ENCODE measurements around the gene SPATA21.

Gene SPATA21

DNA sequence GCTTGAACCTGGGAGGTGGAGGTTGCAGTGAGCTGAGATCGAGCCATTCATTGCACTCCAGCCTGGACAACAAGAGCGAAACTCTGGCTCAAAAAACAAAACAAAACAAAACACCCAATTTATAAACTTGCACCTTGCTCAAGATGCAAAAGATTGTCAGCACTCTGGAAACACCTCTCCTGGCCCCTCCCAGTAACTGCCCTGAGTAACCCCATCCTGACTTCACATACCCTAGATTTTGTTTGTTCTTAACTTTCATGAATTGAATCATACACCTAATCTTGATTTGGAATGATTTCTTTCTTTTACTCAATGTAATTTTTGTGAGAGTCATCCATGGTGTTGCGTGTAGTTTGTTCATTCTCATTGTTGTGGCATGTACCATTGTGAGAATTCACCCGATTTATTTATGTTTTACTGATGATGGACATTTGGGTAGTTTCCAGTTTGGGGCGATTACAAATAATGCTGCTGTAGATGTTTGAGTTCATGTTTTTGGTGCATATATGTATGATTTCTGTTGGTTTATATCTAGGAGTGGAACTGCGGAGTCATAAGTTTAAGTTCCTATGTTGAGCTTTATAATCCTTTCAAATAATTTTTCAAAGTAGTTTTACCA, 13.7 kb upstream of the SPATA21 start:
- no peak for DNase-seq

DNA sequence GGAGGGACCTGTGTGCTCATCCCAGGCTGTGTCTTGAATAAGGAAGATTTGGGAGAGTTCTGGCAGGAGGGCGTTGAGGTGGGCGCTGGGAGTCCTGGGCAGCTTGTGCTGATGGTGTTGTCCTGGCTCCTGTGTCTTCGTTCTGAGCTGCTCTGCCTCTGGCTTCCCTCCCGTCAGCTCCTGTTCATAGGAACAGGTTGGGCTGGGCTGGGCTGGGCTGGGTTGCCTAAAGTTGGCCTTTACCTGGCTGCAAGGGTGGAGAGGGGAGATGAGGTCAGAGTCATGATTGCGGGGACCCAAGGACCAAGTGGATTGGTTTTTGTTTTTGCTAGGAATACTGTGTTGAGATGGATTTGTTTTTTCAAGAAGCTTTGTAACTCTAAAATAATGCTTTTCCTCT, 12.4 kb upstream of the SPATA21 start:
- no peak for DNase-seq

DNA sequence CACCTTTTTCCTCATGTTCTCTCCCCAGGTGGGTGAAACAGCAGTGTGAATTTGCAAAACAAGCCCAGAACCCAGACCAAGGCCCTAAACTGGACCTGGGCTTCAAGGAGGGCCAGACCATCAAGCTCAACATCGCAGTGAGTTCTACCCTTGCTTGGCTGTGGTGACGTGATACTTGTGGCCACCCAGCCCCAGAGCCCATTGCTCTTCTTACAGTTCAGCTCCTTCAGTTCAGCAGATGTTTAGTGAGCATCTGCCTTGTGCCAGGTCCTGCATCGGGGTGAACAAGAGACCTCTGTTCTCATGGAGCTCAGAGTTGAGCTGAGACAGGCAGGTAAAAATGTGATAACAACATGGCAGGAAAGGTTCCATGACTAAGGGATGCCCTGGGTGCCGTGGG, 11.8 kb upstream of the SPATA21 start:
- DNase-seq: no peak

GRCh38 chr1:16447641-16448040, 10.4 kb upstream of the SPATA21 start:
- no peak for DNase-seq

DNA sequence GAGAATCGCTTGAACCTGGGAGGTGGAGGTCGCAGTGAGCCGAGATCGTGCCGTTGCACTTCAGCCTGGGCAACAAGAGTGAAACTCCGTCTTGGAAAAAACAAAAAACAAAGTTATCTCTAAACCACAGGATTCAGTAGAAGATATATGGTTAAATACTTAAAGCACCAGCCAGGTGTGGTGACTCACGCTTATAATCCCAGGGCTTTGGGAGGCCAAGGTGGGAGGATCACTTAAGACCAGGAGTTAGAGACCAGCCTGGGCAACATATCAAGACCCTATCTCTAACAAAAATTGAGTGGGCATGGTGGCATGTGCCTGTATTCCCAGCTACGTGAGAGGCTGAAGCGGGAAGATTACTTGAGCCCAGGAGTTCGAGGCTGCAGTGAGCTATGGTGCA, 8.9 kb upstream of the SPATA21 start:
- DNase-seq: no peak

DNA sequence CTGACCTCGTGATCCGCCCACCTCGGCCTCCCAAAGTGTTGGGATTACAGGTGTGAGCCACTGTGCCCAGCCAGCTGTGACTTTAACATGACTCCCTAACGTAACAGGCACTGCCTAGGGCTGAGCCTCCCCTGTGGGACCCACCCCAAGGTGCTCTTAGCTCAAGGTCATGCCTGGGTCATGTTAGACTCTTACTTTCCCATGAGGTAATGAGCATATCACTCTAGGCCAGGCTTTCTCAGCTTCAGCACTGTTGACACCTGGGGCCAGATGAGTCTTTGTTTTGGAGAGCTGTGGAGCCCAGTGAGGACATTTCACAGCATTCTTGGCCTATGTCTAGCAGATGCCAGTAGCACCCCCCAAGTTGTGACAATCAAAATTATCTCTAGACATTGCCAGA, 7.8 kb upstream of the SPATA21 start:
- DNase-seq: no peak

DNA sequence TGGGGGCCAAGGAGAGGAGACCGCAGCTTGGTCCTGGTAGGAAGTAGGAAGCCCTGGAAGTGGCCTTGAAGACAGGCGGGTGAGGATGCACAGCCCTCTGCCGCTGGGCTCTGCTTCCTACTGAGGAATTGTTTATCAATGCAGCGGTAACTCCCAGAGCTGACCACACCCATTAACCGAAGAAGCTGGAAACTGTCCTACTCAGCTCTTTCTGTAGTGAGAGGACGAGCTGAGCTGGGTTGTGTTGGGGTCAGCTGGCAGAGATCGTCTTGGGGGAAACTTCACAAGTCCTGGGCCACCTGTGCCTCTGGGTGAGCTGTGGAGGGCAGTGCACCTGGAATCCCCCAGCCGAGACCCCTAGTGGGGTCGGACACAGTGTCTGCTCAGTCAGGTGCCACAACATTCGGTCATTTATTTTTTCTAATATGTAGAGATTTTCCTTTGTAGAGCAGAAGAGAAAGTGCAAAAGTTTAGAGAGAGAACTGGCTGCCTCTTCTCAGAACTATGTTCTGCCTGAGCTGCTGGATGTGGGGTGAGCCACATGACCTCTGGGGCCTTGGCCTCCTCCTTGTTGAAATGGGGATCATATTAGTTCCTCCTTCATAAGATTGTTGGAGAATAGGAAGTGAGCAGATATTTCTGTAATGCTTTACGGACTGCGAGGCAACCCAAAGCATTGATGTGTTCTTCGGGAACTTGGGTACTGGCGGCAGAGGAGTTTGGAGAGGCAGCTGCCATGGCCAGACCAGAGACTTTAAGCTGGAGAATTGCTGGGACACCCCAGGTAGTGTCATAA, 6.9 kb upstream of the SPATA21 start:
- DNase-seq: peak; percentile 54

- DNase-seq: peak; percentile 22
Observed at GRCh38 chr1:16442941-16443340, 5.7 kb upstream of the SPATA21 start.

- DNase-seq: peak; percentile 60
Observed at GRCh38 chr1:16442265-16442664, 5.0 kb upstream of the SPATA21 start.

- no peak for DNase-seq
Observed at GRCh38 chr1:16441282-16441665, 4.0 kb upstream of the SPATA21 start.

- DNase-seq: peak; percentile 97
Observed at GRCh38 chr1:16440470-16441281, 3.5 kb upstream of the SPATA21 start, which contains the start of gene NECAP2. NECAP2 (plus strand) TSS chr1:16440724; CDS start chr1:16440762, 38 bp downstream.

DNA sequence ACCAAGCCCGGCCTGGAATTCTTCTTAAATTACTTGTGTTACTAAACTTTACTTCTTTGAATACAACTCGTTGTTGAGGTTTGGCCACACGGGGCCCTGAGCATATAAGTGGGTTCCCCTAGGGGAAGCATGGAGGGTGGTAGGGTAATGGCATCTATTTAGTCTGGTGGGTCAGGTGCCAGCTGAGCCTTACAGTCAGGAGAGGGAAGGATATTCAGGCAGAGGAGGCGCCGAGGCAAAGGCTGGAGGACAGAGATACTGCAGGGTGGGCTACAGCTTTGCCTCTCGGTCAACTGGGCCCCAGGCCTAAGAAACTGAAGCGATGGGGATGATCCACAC, 2.9 kb upstream of the SPATA21 start:
- DNase-seq: peak; percentile 19

- peak; percentile 86 for DNase-seq
Observed at GRCh38 chr1:16438924-16439323, 1.7 kb upstream of the SPATA21 start.

GRCh38 chr1:16438516-16438915, 1.3 kb upstream of the SPATA21 start:
- peak; percentile 28 for DNase-seq

- peak; percentile 14 for DNase-seq
Observed at GRCh38 chr1:16434501-16434900, 2.7 kb downstream of the SPATA21 start.

DNA sequence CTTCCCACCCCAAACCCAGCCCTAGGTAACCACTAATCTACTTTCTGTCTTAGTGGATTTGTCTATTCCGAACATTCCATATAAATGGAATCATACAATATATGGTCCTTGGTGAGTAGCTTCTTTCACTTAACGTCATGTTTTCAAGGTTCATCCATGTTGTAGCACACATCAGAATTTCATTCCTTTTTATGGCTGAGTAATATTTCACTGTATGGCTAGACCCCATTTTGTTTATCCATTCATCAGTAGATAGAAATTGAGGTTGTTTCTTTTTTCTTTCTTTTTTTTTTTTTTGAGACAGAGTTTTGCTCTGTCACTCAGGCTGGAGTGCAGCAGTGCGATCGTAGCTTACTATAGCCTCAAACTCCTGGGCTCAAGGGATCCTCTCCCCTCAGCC, 3.2 kb downstream of the SPATA21 start:
- no peak for DNase-seq

GRCh38 chr1:16433030-16433429, 4.2 kb downstream of the SPATA21 start:
- DNase-seq: peak; percentile 55

DNA sequence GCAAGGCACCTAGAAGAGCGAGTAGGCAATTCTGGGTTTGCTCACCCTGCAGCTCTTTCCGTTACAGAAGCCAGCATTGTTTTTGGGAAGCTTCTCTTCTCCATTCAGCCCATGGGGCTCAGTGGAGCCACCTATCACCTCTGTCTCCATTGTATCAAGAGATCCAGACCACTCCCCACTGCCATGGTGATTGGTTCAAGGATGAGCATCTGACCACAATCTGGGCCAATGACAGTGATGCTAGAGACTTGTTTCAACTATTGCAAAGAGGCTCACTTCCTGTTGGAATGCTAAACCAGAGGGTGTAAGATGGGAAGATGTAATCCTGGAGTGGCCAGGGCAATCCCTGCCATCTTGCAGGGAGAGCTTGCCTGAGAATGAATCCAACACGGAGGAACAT, 6.6 kb downstream of the SPATA21 start:
- peak; percentile 8 for DNase-seq

- no peak for DNase-seq
Observed at GRCh38 chr1:16425125-16426025, 11.8 kb downstream of the SPATA21 start.

DNA sequence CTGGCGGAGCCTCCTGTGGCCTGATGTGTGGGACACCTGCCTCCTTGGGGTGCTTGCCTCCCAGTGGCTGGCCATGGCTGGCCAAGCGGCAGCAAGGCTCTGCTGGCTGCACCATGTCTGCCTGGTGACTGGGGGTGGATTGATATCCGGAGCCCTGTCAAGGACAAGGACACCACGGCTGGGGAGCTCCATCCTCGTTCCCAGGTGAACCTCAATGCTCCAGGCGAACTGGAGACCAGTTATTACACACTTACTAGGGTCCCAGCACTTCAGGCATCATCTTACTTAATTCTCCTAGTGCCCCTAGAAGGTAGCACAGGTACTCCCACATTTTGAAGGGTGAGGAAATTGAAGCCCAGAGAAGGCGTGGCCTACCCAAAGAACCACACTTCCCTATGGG, 15.2 kb downstream of the SPATA21 start:
- DNase-seq: no peak

GRCh38 chr1:16421201-16421600, 16.0 kb downstream of the SPATA21 start:
- DNase-seq: no peak

GRCh38 chr1:16420424-16421118, 16.7 kb downstream of the SPATA21 start:
- DNase-seq: peak; percentile 37

Data from suppressor macrophage treated with lipopolysaccharide for 4 hours (primary cell).